HL-60 (cell line): ENCODE measurements around the gene TPCN2.

Experiments used
- DNase-seq, 2 experiments: peaks; one replicate each; pipeline ENCODE4 v3.0.0-alpha.2; 2010 to 2020; ENCODE audit warnings: low read depth in 1 of 2, low spot score in 1 of 2
- H3K27ac ChIP-seq: fragments of 250-450 bp; sonication (Bioruptor Pico); replicated peaks from 2 replicates; pipeline ENCODE4 v1.5.1; 2020; ENCODE audit warnings: mild to moderate bottlenecking, moderate library complexity
- H3K27me3 ChIP-seq: fragments of 250-450 bp; sonication (Bioruptor Pico); 2 replicates; pipeline ENCODE4 v1.5.1; 2021; ENCODE audit warnings: mild to moderate bottlenecking, moderate library complexity; ENCODE audit not compliant: insufficient read depth, poor library complexity, severe bottlenecking
- H3K4me3 ChIP-seq: replicated peaks from 2 replicates; pipeline ENCODE4 v1.5.1; 2011; ENCODE audit warnings: mild to moderate bottlenecking, control low read depth, low read length; ENCODE audit not compliant: insufficient read depth
- GABPA ChIP-seq: IDR thresholded peaks from 2 replicates; pipeline ENCODE4 v1.6.1; 2012; ENCODE audit warnings: low read depth
- POLR2AphosphoS5 ChIP-seq: IDR thresholded peaks from 2 replicates; pipeline ENCODE4 v1.6.1; 2012; ENCODE audit warnings: low read depth
- SPI1 ChIP-seq: IDR thresholded peaks from 2 replicates; pipeline ENCODE4 v1.6.1; 2012; ENCODE audit warnings: low read depth, mild to moderate bottlenecking, borderline replicate concordance
- TF ChIP-seq, protein P1 (sequence below): IDR thresholded peaks from 2 replicates; pipeline ENCODE4 v1.6.1; 2012; ENCODE audit warnings: low read depth; ENCODE audit not compliant: insufficient replicate concordance
- TF ChIP-seq, protein P2 (sequence below): IDR thresholded peaks from one replicate; pipeline ENCODE4 v1.5.1; 2011; ENCODE audit warnings: low read length, control low read depth, inconsistent platforms; ENCODE audit not compliant: insufficient read depth

TPCN2 gene

DNA sequence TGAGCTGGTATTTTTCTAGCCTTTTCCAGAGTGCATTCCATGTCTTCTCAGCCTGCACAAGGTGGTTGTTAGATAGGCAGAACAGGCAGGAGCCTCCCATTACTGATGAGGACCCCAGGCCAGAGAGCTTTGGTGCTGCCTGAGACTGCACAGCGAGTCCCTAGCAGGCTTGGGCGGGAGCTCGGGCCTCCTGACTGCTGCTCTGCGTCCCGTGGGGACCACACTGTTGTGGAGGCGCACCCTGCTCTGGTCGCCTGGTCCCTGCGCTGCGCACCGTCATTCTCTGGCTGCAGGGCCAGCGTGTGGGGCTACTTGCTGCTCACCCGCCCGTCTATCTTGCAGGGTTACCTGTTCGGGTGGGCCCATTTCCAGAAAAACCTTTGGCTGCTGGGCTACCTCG, 8.5 kb downstream of the TPCN2 start:
- TF ChIP-seq, protein P1, sequence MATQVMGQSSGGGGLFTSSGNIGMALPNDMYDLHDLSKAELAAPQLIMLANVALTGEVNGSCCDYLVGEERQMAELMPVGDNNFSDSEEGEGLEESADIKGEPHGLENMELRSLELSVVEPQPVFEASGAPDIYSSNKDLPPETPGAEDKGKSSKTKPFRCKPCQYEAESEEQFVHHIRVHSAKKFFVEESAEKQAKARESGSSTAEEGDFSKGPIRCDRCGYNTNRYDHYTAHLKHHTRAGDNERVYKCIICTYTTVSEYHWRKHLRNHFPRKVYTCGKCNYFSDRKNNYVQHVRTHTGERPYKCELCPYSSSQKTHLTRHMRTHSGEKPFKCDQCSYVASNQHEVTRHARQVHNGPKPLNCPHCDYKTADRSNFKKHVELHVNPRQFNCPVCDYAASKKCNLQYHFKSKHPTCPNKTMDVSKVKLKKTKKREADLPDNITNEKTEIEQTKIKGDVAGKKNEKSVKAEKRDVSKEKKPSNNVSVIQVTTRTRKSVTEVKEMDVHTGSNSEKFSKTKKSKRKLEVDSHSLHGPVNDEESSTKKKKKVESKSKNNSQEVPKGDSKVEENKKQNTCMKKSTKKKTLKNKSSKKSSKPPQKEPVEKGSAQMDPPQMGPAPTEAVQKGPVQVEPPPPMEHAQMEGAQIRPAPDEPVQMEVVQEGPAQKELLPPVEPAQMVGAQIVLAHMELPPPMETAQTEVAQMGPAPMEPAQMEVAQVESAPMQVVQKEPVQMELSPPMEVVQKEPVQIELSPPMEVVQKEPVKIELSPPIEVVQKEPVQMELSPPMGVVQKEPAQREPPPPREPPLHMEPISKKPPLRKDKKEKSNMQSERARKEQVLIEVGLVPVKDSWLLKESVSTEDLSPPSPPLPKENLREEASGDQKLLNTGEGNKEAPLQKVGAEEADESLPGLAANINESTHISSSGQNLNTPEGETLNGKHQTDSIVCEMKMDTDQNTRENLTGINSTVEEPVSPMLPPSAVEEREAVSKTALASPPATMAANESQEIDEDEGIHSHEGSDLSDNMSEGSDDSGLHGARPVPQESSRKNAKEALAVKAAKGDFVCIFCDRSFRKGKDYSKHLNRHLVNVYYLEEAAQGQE, result no peak
- TF ChIP-seq SPI1 (no peak), POLR2AphosphoS5 (no peak), GABPA (no peak)
- TF ChIP-seq, protein P2, sequence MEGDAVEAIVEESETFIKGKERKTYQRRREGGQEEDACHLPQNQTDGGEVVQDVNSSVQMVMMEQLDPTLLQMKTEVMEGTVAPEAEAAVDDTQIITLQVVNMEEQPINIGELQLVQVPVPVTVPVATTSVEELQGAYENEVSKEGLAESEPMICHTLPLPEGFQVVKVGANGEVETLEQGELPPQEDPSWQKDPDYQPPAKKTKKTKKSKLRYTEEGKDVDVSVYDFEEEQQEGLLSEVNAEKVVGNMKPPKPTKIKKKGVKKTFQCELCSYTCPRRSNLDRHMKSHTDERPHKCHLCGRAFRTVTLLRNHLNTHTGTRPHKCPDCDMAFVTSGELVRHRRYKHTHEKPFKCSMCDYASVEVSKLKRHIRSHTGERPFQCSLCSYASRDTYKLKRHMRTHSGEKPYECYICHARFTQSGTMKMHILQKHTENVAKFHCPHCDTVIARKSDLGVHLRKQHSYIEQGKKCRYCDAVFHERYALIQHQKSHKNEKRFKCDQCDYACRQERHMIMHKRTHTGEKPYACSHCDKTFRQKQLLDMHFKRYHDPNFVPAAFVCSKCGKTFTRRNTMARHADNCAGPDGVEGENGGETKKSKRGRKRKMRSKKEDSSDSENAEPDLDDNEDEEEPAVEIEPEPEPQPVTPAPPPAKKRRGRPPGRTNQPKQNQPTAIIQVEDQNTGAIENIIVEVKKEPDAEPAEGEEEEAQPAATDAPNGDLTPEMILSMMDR, result no peak
- Histone ChIP-seq H3K27me3 (no peaks in the 10 kb centered on the region), H3K4me3 (no peak overlapping the region), H3K27ac (no peak overlapping the region)
- DNase-seq, result no peak

GRCh38 chr11:69057801-69058200, 9.1 kb downstream of the TPCN2 start:
- TF ChIP-seq, protein P1, result no peak
- TF ChIP-seq SPI1 (no peak), GABPA (no peak), POLR2AphosphoS5 (no peak)
- TF ChIP-seq, protein P2, result no peak
- no peak for DNase-seq
- Histone ChIP-seq H3K27me3 (no peaks in the 10 kb centered on the region), H3K27ac (no peak overlapping the region), H3K4me3 (no peak overlapping the region)

DNA sequence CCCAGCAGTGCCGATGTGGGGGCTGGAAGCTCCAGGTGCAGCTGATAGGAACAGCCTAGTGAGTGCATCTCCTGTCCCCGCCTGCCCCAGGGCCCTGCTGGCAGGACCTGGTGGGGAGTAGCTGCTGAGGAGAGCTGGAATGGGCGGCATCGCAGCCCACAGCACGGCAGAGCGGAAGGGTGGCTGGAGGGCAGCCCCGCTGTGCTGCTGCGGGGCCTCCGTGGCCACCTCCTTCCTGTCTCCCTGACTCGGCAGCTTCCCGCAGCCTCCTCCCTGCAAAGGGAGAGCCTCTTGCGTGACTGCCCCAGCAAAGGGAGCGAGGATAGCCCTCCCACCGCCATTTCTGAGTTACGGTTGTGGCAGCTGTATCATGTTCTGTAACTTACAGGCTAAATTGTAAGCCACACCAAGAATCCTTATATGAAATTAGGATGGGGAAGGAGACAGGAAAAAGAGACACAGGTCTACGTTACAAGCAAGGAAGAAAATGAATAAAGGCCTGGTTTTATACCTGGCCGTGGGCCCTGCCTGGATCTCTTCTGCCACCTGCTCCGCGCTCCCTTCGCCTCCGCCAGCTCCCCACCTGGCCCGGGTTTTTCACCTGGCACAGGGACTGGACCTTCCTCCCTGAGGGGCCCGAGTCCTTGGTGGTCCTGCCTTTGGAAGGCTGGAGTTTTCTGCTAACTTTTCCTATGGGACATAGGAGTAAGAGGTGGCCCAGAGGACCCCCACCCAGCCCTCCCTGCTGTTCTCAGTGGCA, 10.0 kb downstream of the TPCN2 start:
- Histone ChIP-seq H3K4me3 (no peak overlapping the region), H3K27me3 (no peaks in the 10 kb centered on the region), H3K27ac (no peak overlapping the region)
- DNase-seq, result no peak
- TF ChIP-seq POLR2AphosphoS5 (no peak), GABPA (no peak), SPI1 (no peak)
- TF ChIP-seq, protein P1, result no peak
- TF ChIP-seq, protein P2, result no peak
